Activated naive CD4-positive, alpha-beta T cell treated with Interleukin-2 at 50 U/mL for 16 hours (primary cell): ENCODE results near the gene PLA2G12B.
"Not testable (repeated sequence)": the region's sequence is repeated elsewhere in the genome, so short reads cannot be mapped to it uniquely, and the experiment has no call there.

ENCODE experiments used
- DNase-seq: peaks from one replicate; pipeline ENCODE4 v3.0.0-alpha.2; 2020

Gene PLA2G12B, protein sequence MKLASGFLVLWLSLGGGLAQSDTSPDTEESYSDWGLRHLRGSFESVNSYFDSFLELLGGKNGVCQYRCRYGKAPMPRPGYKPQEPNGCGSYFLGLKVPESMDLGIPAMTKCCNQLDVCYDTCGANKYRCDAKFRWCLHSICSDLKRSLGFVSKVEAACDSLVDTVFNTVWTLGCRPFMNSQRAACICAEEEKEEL

DNA sequence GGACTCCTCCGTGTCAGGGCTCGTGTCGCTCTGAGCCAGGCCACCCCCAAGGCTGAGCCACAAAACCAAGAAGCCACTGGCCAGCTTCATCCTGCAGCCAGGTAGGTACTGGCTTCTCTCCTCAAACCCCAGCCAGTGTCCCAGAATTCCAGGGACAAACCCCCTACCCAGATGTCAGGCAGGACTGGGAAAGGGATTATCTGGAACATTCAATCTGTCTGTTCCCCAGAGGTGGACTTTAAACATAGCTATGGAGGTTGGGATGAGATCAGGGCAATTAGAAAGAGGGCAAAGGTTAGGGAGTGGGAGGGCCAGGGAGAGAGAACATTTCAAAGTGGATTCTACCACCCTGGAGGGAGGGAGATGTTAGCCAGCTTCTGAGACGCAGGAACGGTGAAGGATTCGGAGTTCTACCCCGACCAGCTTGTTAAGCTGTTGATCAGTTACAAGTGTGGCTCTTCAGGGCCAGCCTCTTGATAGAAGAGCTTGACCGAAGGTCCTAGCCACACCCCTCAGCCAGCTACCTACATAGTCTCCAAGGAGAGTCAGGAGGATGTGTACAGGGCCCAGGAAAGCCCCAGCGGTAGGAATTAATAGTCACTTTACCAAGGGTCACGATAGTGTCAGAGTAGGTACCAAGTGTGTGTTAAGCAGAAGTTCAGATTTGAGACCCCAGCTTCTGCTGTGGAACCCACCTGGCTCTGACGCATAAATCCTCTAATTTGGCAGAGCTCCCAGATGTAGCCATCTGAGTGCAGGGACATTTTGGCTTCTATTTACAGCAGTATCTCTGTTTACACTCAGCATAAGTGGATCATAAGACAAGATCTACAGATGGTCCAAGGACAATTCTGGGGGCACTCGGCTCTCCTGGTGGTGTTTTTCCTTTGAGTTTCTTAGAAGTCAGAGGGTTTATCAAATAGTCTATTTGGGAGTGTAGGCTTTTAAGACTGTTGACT is at the start of gene PLA2G12B:
TSS of gene PLA2G12B (minus strand) at position 211 of the 959 bp plus-strand sequence. CDS start at position 90, 121 bp downstream.
- no peak for DNase-seq

DNA sequence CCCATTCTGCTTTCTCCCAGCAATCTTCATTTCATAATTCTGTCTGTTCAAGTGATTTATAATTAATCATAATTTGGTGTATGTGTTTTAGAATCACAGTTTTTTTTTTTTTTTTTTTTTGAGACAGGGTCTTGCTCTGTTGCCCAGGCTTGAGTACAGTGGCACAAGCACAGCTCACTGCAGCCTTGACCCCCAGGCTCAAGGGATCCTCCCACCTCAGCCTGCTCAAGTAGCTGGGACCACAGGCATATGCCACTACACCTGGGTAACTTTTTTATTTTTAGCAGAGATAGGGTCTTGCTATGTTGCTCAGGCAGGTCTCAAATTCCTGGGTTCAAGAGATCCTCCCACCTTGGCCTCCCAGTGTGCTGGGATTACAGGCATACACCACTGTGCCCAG is 49.2 kb upstream of the PLA2G12B start:
- DNase-seq: no peak

DNA sequence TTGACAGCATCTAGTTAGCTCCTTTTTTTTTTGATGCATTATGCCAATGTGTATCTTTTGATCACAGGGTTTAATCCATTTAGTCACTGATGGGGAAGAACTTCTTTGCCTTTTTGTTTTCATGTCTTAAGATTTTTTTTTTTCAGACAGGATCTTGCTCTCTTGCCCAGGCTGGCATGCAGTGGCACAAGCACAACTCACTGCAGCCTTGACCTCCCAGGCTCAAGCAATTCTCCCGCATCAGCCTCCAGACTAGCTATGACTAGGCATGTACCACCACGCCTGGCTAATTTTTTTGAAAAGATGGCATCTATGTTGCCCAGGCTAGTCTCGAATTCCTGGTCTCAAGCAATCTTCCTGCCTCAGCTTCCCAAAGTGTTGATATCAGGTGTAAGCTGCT is 46.4 kb upstream of the PLA2G12B start:
- DNase-seq: no peak

DNA sequence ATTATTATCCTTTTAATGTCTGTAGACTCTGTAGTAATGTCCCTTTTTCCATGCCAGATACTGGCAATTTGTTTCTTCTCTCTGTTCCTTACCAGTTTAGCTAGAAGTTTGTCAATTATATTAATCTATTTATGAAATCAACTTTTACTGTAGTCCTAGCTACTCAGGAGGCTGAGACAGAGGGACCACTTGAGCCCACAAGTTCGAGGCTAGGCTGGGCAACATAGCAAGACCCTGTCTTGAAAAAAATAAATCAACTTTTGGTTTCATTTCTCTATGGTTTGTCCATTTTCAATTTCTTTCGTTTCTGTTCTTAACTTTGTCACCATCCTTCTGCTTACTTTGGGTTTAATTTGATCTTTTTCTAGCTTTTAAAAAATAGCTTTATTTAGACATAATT is 42.5 kb upstream of the PLA2G12B start:
- DNase-seq: no peak

DNA sequence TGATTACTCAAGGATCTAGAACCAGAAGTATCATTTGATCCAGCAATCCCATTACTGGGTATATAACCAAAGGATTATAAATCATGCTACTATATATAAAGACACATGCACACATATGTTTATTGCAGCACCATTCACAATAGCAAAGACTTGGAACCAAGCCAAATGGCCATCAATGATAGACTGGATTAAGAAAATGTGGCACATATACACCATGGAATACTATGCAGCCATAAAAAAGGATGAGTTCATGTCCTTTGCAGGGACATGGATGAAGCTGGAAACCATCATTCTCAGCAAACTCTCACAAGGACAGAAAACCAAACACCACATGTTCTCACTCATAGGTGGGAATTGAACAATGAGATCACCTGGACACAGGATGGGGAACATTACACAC is 40.9 kb upstream of the PLA2G12B start:
- not testable (repeated sequence) for DNase-seq

DNA sequence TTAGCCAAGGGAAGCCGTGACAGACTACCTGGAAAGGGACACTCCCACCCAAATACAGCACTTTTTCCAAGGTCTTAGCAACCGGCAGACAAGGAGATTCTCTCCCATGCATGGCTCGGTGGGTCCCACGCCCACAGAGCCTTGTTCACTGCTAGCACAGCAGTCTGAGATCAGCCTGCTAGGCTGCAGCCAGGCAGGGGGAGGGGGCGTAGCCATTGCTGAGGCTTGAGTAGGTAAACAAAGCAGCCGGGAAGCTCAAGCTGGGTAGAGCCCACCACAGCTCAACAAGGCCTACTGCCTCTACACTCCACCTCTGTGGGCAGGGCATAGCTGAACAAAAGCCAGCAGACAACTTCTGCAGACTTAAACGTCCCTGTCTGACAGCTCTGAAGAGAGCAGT is 35.2 kb upstream of the PLA2G12B start:
- DNase-seq: not testable (repeated sequence)

DNA sequence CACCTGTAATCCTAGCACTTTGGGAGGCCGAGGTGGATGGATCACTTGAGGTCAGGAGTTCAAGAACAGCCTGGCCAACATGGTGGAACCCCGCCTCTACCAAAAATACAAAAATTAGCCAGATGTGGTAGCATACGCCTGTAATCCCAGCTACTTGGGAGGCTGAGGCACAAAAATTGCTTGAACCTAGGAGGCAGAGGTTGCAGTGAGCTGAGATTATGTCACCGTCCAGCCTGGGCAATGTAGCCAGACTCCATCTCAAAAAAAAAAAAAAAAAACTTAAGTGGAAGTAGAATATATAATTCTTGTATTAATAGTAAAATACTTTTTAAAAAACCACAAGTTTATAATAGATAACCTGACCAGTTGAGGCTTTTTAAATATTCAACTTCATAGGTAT is 30.0 kb upstream of the PLA2G12B start:
- DNase-seq: not testable (repeated sequence)

DNA sequence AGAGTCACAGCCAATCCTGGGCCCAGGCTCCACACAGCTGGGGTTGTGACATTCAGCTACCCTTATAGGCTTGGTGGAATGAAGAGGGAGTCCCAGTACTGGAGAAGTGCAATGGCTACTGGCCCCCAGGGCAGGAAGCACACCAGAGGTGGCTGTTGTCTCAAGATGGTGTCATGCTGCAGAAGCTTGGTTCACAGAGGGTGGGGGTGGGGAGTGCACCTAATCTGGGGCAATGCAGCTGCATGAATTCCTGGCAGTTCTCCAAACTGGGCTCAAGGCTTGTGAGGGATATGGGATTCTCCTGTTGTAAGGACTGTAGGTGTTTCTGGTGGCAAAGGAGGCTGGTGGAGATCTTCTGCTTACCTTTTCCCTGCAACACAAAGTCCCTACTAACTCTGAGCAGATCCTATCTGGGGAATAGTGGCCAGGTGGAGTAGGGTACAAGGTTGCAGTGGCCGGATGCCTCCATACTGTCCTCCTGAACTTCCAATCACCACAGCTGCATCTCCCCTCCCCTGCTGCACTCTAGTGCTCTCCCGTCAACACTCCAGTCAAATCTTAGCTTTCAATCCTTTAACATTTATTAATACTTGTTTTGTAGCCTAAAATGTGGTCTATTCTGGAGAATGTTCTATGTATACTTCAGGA is 27.4 kb upstream of the PLA2G12B start:
- no peak for DNase-seq

DNA sequence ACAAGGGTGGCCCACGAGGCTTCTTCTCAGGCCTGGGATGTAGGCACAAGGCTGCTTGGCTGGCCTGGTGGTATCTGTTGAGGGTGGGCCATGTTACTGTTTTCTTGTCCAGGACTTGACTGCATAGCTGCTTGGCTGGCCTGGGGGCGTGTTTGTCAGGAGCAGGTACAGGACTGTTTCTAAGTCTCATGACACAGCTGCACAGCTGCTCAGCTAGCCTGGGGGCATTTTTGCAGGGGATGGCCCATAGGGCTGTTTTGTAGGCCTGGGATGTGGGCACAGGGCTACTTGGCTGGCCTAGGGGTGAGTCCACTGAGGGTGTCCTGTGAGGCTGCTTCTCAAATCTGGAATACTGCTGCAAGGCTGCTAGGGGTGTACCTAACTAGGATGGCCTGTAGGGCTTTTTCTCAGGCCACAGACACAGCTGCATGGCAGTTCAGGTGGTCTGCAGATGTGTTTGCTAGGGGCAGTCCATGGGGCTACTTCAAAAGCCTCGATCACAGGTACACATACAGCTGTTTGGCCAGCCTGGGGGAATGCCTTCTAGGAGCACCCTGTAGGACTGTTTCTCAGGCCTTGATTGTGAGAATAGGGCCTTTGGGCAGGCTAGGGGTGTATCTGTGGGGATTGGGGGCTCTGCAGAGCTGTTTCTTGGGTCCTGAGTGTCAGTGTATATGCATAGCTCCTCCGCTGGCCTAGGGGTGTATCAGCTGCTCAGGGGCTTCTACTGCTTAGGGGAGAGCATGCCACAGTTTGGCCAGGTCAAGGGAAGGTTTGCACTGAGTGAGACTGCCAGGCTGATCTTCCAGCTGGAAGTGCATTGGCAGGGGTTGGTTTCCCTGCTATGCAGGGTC is 26.6 kb upstream of the PLA2G12B start:
- no peak for DNase-seq

DNA sequence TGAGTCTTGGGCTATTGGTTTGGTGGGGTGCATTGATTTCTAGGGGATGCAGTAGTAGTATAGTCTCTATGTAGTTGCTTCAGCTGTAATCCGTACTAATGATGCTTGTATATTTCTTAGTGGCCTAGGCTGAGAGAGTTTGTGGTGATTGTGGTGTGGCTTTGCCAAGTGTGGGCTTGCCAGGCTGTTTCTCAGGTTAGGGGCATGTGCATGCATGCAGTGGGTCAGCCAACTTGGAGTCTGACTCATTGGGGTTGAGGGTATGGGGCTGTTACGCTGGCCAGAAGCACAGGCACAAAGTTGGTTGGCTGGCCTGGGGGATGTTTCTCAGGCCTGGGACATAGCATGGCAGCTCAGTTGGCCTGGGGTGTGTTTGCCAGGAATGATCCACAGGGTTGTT is 25.7 kb upstream of the PLA2G12B start:
- no peak for DNase-seq

DNA sequence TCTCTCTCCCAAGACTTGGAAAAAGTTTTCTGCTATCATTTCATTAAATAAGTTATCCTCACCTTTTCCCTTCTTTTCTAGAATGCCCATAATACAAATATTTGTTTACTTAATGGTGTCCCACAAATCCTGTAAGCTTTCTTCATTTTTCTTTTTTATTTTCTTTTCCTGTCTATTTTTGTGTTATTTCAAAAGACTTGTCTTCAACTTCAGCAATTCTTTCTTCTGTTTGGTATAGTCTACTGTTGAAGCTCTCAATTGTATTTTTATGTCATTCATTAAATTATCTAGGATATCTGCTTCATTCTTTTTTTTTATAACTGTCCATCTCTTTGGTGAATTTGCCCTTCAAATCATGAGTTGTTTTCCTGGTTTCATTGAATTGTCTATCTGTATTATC is 25.1 kb upstream of the PLA2G12B start:
- DNase-seq: no peak

DNA sequence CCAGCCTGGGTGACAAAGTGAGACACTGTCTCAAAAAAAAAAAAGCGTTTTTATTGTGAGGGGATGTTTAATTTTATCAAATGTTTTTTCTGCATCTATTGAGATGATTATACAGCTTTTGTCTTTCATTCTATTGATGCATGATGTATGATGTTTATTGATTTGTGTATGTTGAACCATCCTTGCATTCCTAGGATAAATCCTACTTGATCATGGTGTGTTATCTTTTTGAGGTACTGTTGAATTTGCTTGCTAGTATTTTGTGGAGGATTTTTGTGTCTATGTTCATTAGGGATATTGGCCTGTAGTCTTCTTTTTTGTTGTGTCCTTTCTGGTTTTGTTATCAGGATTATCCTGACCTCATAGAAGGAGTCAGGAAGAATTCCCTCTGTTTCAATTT is 22.3 kb upstream of the PLA2G12B start:
- no peak for DNase-seq

DNA sequence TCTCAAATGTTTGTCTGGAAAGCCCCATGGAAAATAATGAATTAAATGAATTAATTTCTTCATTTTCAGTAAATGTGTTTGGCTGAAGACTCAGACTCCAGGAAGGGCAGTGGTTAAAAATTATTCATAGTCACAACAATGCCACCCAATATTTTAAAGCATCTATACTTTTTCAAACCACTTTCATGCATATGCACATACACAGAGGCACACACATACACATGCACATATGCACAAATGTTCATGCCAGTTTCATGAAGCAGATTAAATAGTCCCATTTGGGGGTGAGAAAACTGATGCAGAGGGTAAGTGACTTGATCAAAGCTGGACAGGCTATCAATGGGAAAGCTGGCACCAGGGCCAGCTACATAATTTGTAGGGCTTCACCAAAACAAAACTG is 1.4 kb upstream of the PLA2G12B start:
- DNase-seq: no peak

DNA sequence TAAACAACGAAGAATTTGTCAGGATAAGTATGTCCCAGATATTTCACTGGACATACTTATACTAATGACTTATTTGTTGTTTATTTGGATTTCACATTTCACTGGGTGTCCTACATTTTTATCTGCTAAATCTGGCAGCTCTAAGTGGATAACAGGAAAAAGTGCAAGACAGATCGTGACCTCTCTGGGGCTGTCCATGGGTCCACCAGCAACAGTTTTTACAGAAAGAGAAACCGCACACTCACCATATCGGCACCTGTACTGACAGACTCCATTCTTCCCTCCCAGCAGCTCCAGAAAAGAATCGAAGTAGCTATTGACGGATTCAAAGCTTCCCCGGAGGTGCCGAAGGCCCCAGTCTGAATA is 393 bp downstream of the PLA2G12B start:
- no peak for DNase-seq

DNA sequence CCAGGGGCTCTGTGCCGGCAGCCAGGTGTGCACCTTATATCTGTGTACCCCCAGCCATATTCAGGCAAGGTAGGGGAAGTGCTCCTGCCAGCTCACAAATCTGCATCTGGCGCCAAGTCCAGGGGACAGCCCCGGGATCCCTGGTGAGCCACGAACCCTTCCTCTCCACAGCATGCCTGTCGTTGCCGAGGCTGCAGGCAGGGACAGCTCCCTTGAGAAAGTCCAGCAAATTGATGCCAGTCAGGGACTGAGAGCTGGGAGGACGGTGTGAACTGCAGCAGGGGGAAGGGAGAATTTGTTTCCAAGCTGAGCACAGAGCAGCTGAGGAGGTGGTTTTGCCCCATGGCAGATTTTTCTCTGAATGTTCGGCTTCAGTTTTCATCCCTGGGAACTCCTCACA is 919 bp downstream of the PLA2G12B start:
- no peak for DNase-seq

DNA sequence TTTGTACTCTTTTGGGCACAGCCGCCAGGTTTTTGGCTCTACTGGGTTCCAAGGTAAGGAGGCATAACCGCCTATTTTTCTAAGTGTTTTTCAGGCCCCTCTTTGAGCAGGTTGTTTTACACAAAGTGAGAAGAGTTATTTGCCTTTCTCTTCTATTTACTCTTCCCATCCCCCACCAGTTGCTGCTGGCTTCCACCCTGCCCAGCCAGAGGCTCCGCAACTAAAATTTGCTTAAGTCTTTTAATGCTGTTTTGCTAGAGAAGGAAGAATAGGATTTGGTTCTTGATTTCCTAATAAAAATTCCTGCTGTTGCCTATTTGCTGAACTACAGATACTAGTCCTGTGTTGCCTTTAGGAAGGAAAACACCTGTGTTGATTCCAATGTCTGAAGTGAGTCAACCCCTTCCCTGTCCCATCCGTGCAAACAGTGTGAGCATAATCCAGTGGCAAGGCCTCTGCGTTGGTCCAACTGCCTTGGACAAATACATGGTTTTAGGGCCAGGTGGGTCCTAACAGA is 1.9 kb downstream of the PLA2G12B start:
- no peak for DNase-seq

DNA sequence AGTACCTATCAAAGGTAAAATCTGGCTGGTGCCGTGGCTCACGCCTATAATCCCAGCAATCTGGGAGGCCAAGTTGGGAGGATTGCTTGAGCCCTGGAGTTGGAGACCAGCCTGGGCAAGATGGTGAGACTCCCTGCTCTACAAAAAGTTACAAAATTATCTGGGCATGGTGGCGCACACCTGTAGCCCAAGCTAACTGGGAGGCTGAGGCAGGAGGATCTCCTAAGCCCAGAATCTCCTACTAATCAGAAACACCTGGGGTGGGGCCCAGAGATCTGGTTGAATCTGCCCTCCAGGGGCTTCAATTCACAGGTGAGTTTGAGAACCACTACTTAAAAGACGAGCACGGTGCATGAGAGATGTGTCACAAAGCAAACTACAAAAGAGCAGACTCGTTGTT is 2.4 kb downstream of the PLA2G12B start:
- DNase-seq: no peak

DNA sequence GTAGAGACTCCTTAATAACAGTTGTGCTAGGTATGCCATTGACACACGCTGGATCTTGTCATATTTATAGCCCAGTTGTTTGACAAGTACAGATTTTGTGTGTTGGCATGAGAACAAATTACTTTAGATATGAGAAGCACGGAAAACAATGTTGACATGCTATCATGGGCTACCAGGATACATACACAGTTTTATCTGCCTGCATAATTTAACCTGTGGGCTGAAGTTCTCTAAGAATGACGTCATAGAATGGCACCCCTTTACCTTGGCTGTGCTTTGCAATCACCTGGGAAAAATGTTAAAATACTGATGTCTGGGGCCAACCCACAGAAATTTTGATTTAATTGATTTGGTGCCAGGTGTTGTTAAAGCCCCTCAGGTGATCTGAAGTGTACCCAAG is 2.8 kb downstream of the PLA2G12B start:
- no peak for DNase-seq

DNA sequence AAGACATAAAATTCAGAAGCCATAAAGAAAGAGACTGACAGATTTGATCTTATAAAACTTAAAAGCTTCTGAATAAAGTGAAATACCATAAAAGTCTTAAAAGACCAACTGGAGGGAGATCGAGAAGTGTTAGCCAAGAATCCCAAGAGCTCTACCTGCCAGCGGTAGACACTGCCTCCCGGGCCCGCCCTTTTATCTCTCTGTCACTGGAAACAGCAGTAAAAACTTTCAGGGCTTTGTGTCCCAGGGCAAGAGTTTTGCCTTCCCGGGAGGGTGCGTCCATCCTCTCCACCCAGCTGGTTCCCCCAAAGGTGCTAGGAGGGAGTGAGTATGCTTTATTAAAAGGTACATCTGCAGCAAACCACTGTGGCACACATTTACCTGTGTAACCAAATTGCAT is 5.8 kb downstream of the PLA2G12B start:
- no peak for DNase-seq

DNA sequence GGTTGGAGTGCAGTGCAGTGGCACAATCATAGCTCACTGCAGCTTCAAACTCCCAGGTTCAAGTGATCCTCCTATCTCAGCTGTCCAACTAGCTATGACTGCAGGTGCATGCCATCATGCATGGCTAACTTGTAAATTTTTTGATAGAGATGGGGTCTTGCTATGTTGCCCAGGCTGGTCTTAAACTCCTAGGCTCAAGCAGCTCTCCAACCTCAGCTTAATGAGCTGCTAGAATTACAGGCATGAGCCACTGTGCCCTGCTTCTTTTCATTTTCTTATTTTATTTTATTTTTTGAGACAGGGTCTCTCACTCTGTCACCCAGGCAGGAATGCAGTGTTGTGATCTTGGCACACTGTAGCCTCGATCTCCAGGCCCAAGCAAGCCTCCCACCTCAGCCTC is 7.6 kb downstream of the PLA2G12B start:
- DNase-seq: no peak

DNA sequence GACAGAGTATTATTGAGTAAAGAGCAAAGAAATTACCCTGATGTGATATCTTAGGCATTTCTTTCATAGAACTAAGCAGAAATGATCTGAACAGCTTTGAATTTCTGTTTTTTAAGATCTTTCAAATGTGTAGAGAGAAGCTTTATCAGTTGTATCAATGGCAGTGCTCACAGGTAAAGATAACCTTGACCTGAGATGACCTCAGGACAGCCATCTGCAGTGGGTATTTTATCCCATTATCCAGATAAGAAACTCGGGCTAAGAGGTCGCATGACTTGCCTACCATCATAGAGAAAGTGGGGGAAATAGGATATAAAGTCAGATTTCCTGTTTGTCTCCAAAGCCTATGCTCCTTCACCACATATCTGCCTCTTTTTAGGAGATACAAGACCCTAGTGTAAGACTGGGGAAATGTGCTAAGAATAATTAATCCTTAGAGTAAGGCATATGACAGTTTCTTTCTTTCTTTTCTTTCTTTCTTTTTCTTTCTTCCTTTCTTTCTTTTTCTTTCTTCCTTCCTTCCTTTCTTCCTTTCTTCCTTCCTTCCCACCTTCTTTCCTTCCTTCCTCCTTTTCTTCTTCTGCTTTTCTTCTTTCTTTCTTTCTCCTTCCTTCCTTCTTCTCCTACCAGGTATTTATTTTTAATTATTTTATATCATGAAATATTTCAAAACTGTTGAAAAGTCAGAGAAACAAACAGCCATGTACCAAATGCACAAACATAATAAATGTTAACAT is 10.9 kb downstream of the PLA2G12B start:
- no peak for DNase-seq

DNA sequence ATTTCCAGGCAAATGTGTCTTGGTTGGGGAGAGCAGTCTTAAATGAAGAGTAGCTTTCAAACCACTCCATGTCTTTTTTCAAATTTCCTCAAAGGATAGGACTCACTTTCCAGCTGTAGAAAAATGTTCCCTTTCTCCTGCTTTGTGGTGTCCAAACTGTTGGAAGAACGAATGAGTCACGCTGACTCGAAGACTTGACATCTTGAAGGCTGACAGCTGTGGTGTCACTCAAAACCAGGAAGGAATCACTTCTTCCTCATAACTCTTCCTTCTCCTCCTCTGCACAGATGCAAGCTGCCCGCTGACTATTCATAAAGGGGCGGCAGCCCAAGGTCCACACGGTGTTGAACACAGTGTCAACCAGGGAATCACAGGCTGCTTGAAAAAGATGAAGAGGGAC is 19.2 kb downstream of the PLA2G12B start:
- DNase-seq: no peak
